Activated B cell treated with CpG ODN at 0.5 μM for 24 hours (primary cell): ENCODE measurements around the gene MYO1E. TPM values are rescaled to one million over a fixed set of nuclear protein-coding genes. Genes with fewer than 3 reads are reported as not detected.

ENCODE experiments used
- ATAC-seq: fragments of 200-7000 bp; cut with Tn5 transposase; one replicate; pipeline ENCODE4 v1.10.0; 2021; ENCODE audit warnings: low read depth, mild to moderate bottlenecking, moderate library complexity
- CTCF ChIA-PET: fragments of 350-600 bp; sonication (Branson Sonifier 250); formaldehyde crosslinking; loops from one replicate; lab custom pipeline; 2021; ENCODE audit warnings: antibody characterized with exemption; lab: Charles Lee
- POLR2A ChIA-PET: fragments of 350-600 bp; sonication (Branson Sonifier 250); formaldehyde crosslinking; loops from one replicate; lab custom pipeline; 2021; ENCODE audit warnings: antibody characterized with exemption; lab: Charles Lee
- DNase-seq: peaks from one replicate; pipeline ENCODE4 v3.0.0; 2022
- H3K27ac Mint-ChIP-seq: one replicate; pipeline ENCODE4 v1.8.0; 2020; ENCODE audit warnings: mixed read lengths
- H3K27me3 Mint-ChIP-seq: one replicate; pipeline ENCODE4 v1.8.0; 2021; ENCODE audit warnings: mixed read lengths
- H3K36me3 Mint-ChIP-seq: one replicate; pipeline ENCODE4 v1.8.0; 2021; ENCODE audit warnings: low read depth, mixed read lengths
- H3K4me1 Mint-ChIP-seq: one replicate; pipeline ENCODE4 v1.8.0; 2021; ENCODE audit warnings: mixed read lengths
- H3K4me3 Mint-ChIP-seq: one replicate; pipeline ENCODE4 v1.8.0; 2020; ENCODE audit warnings: mild to moderate bottlenecking, mixed read lengths
- H3K9me3 Mint-ChIP-seq: one replicate; pipeline ENCODE4 v1.8.0; 2020; ENCODE audit warnings: mixed read lengths
- intact Hi-C: fragments of 100-400 bp; cut with micrococcal nuclease; formaldehyde crosslinking; loops from one replicate; pipeline ENCODE4 v1.15.1; 2024
- total RNA-seq: library from RNA; stranded (reverse); gene quantifications from 2 replicates; pipeline ENCODE4 v1.2.3, GENCODE V29; 2022
- TF ChIP-seq, protein P1 (sequence below): fragments of 200-600 bp; IDR thresholded peaks from one replicate; pipeline ENCODE4 v1.8.0; 2022; ENCODE audit warnings: antibody characterized with exemption, mild to moderate bottlenecking

The MYO1E gene
- total RNA-seq, 1 donor from 2014 or later: 186 TPM

DNA sequence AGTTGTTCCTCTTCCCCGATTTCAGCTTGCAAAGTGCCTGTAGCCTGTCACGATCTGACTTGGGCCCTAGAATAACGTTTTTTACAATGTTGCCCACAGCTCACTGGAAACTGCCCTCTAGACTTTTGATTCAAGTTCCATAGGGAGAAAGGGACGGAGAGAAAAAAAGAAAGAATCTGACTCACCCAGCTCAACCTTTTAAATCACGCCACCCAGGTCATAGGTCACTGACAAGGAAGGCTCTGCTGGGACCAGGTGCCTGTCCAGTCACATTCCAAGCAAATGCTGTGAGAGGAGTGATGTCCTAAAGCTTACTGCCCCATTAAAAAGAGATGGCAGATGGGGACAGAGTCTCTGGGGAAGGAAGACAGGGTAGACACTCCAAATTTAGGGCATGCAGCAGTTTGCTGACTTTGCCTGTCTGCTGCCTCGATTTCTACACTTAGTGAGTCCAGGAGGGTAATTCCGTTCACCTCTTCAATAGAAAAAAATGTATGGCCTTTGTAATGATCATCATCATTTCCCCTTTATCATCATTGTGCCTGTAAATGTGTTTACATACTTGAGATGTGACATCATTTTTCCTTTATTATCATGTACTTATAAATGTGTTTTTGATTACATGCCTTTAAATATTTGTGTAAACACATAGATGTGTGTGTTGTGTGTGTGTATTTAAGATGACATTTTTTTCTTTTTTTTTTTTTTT is 8.4 kb upstream of the MYO1E start:
- Mint-ChIP-seq H3K4me3 (no peak overlapping the region), H3K9me3 (no peaks in the 10 kb centered on the region), H3K36me3 (peaks cover 3% of the 10 kb centered on the region), H3K4me1 (peaks cover 15% of the 10 kb centered on the region), H3K27me3 (no peaks in the 10 kb centered on the region), H3K27ac (no peak overlapping the region)
- ATAC-seq (no peak), DNase-seq (no peak)
- TF ChIP-seq, protein P1, sequence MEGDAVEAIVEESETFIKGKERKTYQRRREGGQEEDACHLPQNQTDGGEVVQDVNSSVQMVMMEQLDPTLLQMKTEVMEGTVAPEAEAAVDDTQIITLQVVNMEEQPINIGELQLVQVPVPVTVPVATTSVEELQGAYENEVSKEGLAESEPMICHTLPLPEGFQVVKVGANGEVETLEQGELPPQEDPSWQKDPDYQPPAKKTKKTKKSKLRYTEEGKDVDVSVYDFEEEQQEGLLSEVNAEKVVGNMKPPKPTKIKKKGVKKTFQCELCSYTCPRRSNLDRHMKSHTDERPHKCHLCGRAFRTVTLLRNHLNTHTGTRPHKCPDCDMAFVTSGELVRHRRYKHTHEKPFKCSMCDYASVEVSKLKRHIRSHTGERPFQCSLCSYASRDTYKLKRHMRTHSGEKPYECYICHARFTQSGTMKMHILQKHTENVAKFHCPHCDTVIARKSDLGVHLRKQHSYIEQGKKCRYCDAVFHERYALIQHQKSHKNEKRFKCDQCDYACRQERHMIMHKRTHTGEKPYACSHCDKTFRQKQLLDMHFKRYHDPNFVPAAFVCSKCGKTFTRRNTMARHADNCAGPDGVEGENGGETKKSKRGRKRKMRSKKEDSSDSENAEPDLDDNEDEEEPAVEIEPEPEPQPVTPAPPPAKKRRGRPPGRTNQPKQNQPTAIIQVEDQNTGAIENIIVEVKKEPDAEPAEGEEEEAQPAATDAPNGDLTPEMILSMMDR: no peak
- CTCF ChIA-PET: no interaction called here
- POLR2A ChIA-PET: interaction anchor here (0.6 kb wide), 1 partner anchor 34 kb away, joined by 3 read pairs; no protein-coding TSS in a partner anchor
- intact Hi-C loops: no loop called here

DNA sequence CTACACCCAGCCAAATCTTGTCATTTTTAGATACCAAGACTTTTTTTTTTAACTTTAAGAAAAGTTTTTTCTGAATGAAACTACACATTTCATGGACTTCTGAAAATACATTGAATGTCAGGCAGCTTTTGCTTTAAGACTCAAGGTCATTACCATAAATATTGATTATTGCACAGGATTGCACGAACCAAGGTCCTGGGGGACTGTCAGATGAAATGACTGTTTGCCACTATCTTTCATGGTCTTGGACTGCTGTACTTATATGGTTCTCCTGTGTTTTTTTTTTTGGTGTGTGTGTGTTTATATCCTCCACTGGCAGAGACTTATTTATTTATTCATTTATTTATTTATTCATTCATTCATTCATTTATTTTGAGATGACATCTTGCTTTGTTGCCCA is 6.9 kb upstream of the MYO1E start:
- POLR2A ChIA-PET: interaction anchor here (3.4 kb wide), 1 partner anchor 33 kb away, joined by 23 read pairs; no protein-coding TSS in a partner anchor
- CTCF ChIA-PET: interaction anchor here (1.6 to 2.1 kb wide), 2 partner anchors 16 to 19 kb away, joined by 5 to 11 read pairs; no protein-coding TSS in a partner anchor
- H3K27ac Mint-ChIP-seq: no peak overlapping the region
- H3K4me1 Mint-ChIP-seq: peaks cover 18% of the 10 kb centered on the region
- no peaks in the 10 kb centered on the region for H3K9me3 Mint-ChIP-seq
- TF ChIP-seq, protein P1: no peak
- intact Hi-C loops: loop anchor here (10.0 kb wide), 1 partner anchor 205 kb away; no protein-coding TSS in a partner anchor
- H3K27me3 Mint-ChIP-seq: no peaks in the 10 kb centered on the region
- H3K36me3 Mint-ChIP-seq: no peaks in the 10 kb centered on the region
- ATAC-seq: no peak
- H3K4me3 Mint-ChIP-seq: no peak overlapping the region
- DNase-seq: no peak

DNA sequence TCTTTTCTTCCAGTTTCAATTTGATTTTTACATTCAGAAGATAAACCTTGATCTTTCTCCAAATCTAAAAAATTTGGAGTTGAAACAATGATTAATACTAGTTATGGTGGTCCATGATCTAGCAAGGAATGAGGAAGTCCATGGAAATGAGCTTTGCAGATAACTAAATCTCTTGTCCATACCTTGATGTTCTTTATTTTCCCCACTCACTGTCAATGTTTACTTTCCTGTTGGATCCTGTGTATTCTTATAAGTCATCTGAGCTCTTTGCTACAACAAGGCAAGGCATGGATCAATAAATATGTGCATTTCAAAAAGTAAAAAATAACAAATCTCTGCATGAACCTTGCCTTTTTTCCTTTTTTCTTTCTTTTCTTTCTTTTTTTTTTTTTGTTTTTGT is 6.2 kb upstream of the MYO1E start:
- Mint-ChIP-seq H3K36me3 (no peaks in the 10 kb centered on the region), H3K9me3 (no peaks in the 10 kb centered on the region), H3K4me1 (peaks cover 25% of the 10 kb centered on the region), H3K27ac (no peak overlapping the region), H3K4me3 (no peak overlapping the region), H3K27me3 (no peaks in the 10 kb centered on the region)
- ChIA-PET CTCF (interaction anchor here (1.2 to 2.9 kb wide), 6 partner anchors 16 to 150 kb away, joined by 3 to 18 read pairs (median 8); no protein-coding TSS in a partner anchor), POLR2A (interaction anchor here (0.7 to 3.4 kb wide), 5 partner anchors 21 to 142 kb away, joined by 3 to 23 read pairs (median 4); no protein-coding TSS in a partner anchor)
- TF ChIP-seq, protein P1: no peak
- DNase-seq (no peak), ATAC-seq (no peak)
- intact Hi-C loops: loop anchor here (10.0 kb wide), 1 partner anchor 204 kb away; no protein-coding TSS in a partner anchor

DNA sequence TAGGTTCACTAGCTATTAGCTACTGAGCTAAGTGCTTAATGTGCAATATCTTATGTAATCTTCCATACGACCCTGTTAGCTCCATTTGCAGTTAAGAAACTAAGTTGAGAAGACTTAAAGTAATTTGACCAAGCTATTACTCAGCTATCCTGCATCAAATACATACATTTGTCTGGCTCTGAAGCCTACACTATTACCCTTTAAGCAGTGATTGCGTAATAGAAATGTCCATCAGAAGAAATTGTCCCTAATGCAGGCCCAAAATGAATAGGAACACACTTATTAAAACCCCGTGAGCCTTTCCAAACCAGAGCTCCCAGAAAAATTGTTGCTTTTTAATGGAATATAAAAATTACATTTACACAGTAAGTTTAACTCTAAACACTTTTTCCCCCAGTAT is 5.3 kb upstream of the MYO1E start:
- intact Hi-C loops: loop anchor here (10.0 kb wide), 1 partner anchor 203 kb away; no protein-coding TSS in a partner anchor
- no peaks in the 10 kb centered on the region for H3K36me3 Mint-ChIP-seq
- CTCF ChIA-PET: interaction anchor here (1.2 to 2.9 kb wide), 6 partner anchors 17 to 151 kb away, joined by 3 to 18 read pairs (median 8); no protein-coding TSS in a partner anchor
- peaks cover 34% of the 10 kb centered on the region for H3K4me1 Mint-ChIP-seq
- POLR2A ChIA-PET: interaction anchor here (0.7 to 3.4 kb wide), 4 partner anchors 10 to 141 kb away, joined by 3 to 23 read pairs (median 4); no protein-coding TSS in a partner anchor
- H3K9me3 Mint-ChIP-seq: no peaks in the 10 kb centered on the region
- H3K4me3 Mint-ChIP-seq: no peak overlapping the region
- H3K27me3 Mint-ChIP-seq: no peaks in the 10 kb centered on the region
- ATAC-seq (no peak), DNase-seq (no peak)
- TF ChIP-seq, protein P1: no peak
- H3K27ac Mint-ChIP-seq: no peak overlapping the region

DNA sequence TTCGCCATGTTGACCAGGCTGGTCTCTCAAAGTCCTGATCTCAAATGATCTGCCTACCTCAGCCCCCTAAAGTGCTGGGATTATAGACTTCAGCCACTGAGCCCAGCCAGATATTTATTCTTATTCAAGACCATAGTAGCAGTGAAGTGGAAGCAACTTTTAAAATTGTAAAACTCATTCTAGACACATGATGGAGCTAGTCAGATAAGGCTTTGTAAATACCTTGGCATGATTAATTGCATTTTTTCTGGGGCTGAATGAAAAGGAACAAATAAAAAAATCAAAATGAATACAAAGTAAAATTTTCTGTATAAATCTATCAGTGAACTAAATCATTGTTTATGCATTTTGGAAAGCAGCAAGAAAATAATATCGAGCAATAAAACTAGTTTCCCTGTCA is 4.1 kb upstream of the MYO1E start:
- Mint-ChIP-seq H3K4me1 (peaks cover 37% of the 10 kb centered on the region), H3K36me3 (peaks cover 4% of the 10 kb centered on the region), H3K27ac (no peak overlapping the region), H3K27me3 (no peaks in the 10 kb centered on the region), H3K9me3 (no peaks in the 10 kb centered on the region), H3K4me3 (no peak overlapping the region)
- ChIA-PET CTCF (interaction anchor here (0.8 to 2.9 kb wide), 6 partner anchors 23 to 152 kb away, joined by 3 to 18 read pairs (median 4); no protein-coding TSS in a partner anchor), POLR2A (interaction anchor here (0.6 to 3.4 kb wide), 6 partner anchors 18 to 238 kb away, joined by 3 to 23 read pairs (median 4); no protein-coding TSS in a partner anchor)
- no peak for DNase-seq
- no peak for ATAC-seq
- TF ChIP-seq, protein P1: no peak
- intact Hi-C loops: loop anchor here (1.0 to 10.0 kb wide), 3 partner anchors 36 to 202 kb away; no protein-coding TSS in a partner anchor
